GM19324 (cell line): ENCODE results near the gene LTBP1.
"Not testable (repeated sequence)": the region's sequence is repeated elsewhere in the genome, so short reads cannot be mapped to it uniquely, and the experiment has no call there.

Experiments
- ATAC-seq: cut with Tn5 transposase; IDR thresholded peaks from one replicate; pipeline ENCODE4 v1.9.1; 2021; ENCODE audit warnings: mild to moderate bottlenecking, moderate library complexity; ENCODE audit not compliant: unreplicated experiment, low FRiP score

Gene LTBP1, protein sequence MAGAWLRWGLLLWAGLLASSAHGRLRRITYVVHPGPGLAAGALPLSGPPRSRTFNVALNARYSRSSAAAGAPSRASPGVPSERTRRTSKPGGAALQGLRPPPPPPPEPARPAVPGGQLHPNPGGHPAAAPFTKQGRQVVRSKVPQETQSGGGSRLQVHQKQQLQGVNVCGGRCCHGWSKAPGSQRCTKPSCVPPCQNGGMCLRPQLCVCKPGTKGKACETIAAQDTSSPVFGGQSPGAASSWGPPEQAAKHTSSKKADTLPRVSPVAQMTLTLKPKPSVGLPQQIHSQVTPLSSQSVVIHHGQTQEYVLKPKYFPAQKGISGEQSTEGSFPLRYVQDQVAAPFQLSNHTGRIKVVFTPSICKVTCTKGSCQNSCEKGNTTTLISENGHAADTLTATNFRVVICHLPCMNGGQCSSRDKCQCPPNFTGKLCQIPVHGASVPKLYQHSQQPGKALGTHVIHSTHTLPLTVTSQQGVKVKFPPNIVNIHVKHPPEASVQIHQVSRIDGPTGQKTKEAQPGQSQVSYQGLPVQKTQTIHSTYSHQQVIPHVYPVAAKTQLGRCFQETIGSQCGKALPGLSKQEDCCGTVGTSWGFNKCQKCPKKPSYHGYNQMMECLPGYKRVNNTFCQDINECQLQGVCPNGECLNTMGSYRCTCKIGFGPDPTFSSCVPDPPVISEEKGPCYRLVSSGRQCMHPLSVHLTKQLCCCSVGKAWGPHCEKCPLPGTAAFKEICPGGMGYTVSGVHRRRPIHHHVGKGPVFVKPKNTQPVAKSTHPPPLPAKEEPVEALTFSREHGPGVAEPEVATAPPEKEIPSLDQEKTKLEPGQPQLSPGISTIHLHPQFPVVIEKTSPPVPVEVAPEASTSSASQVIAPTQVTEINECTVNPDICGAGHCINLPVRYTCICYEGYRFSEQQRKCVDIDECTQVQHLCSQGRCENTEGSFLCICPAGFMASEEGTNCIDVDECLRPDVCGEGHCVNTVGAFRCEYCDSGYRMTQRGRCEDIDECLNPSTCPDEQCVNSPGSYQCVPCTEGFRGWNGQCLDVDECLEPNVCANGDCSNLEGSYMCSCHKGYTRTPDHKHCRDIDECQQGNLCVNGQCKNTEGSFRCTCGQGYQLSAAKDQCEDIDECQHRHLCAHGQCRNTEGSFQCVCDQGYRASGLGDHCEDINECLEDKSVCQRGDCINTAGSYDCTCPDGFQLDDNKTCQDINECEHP (N-terminal part only)

DNA sequence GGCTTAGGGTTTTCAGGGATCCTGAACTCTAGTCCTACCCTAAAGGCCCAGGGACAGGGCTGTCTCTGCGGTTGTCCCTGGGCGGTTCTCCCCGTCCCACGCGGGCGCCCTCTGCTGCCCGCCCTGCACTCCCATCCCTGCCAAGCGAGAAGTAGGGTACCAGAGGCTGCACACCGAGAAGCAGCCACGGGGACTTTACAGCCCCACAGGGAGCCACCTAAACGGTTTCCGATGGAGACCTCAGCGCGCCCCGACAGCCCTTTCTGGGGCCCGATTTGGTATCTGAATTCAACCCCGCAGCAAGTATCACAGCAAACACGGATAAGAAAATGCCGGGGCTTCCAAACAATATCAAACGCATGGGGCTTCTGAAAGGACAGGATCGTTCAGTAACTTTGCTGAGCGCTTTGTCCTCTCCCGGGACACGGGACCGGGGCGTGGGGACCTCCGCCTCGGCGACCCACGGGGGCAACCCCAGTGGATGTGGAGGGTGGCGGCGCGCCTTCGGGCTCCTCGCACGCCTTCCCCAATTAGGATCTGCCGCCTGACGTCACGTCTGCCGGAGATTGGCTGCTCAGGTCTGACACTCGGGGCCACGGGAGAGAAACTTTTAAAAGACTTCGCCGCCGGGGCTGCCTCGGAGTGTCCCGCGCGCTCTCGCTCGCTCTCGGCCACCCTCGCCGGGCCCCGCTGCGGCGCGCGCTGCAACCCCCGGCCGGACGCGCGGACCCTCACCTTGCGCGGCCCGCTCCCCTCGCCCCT lies at the start of gene LTBP1:
Gene LTBP1 (plus strand): TSS at position 640 of the 762 bp plus-strand sequence. CDS start 372 bp downstream, outside the sequence.
- ATAC-seq, result peak; percentile 77

DNA sequence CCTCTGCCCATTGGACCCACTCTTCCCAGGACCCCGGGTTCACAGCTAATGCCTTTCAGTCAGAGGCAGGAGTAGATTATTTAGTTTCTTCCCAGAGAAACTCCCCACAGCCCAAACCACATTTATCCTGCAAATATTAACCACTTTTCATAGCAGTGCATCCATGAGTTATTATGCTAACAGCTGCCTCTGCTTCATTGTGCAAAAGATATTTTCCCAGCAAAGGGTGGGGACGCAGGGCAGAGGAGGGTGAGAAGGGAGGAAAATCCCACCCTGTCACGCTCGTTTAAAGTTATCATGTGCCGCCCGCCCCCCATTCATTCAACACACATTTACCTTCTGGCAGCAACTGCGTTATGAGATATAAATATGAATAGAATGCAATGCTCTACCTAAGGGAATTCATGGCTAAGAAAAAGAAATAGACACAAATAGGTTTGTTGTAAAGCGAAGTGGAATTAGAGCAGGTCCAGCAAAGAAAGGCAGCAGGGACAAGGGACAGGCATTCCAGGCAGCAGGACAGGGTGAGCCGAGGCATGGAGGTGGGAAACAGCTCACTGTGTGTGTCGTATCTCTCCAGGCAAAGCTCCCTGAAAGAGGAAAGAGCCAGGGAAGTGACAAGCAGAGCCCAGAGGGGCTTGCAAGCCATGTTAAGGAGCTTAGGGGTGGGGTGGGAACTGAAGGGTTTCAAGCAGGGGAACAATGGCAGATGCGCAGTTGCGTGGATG lies 46.3 kb upstream of the LTBP1 start:
- ATAC-seq, result no peak

DNA sequence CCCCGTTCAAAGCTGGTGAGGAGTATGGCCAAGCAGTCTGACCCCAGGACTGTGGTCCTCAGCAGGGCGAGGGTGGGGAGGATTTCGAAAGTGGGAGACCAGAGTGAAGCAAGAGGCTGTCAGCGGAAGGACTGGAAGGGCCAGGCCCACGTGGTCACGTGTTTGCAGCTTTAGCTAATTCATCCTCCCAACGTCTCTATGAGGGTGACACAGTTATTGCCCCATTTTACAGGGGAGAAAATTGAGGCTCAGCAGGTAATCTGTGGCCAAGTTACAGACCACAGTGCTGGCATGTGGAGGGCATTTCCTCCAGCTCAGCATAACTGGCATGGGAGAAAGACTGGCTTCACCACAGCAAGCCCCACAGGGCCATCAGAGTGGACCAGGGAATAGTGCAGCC lies 45.4 kb upstream of the LTBP1 start:
- ATAC-seq, result no peak

DNA sequence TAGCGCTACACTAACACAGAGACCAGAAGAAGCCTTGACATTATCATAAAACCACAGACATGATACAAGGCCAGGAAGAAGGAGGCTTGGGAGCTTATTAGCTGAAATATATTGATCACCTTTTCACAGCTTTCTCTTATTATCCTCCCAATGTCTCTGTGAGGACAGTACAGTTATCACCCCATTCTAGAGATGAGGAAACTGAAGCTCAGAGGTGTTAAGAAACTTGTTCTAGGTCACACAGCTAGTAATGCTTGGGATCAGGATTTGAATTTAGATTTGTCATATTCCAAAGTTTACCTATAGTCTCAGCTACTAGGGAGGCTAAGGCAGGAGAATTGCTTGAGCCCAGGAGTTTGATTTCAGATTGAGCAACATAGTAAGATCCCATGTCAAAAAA lies 44.6 kb upstream of the LTBP1 start:
- no peak for ATAC-seq

DNA sequence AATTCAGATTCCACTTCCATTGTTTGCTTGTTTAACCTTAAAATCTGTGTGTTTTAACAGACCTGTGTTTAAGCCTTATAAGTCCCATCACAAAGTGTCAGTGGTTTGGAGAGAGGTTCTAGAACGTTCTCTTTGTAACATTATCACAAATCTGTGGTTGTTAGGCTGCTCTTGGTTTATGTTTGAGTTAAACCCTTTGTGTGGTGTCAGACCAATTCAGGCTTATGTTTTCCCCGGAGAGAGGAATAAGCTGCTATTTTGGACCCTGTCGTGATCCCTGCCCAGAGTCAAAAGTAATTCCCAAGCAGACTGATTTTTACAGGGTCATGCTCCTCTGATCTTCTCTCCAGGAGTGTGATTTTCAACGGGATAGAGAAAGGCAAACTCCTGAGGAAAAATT lies 43.8 kb upstream of the LTBP1 start:
- ATAC-seq, result no peak

DNA sequence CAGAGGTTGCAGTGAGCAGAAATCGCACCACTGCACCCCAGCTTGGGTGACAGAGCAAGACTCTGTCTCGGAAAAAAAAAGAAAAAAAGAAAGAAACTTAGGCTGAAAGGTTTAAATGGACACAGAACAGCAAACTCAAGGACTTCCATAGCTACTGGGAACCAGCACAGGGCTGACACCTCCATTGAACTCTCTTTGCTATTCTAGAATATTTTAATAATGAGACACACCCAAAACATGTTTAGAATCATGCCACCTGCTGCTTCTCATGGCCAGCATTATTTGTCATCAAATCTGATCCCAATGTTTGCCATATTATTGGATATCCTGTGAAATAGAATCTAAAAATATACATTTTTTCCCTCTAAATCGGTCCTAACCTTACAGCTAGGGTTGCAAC lies 42.7 kb upstream of the LTBP1 start:
- ATAC-seq, result no peak

DNA sequence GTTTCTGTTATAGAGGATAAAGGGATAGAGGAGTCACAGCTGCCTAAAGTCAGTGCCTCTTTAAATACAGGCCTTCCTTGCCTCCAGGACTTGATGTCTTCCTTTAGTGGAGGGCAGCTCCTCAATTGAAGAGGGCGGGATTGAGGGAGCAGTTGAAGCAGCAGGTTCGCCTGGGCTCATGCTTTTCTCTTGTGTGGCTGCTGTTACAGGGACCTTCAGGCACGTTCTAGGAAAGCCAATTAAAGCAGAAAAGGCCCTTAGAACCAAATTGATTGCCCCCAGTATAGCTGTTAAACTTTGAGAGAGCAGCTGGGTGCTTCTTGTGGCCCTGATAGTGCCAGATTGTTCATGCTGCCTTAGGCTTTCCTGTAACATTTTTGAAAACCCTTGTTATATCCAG lies 42.0 kb upstream of the LTBP1 start:
- no peak for ATAC-seq

DNA sequence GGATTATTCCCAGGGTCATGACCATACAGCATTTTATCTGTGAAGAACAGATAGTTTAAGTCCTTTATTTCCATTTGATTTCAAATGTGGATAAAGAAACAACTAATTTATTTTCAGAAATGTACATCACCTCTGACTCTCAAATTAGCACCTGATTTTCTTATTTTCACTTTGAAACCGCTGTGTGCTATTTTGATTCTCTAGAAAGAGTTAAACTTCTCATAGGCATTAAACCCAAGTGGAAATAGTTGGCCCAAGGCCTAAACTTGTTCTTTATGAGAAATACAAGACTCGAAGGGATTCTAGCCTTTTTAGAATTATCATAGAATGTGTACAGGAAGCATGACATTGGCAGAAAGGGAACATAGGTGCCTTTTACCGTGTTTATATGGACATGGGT lies 41.5 kb upstream of the LTBP1 start:
- no peak for ATAC-seq

DNA sequence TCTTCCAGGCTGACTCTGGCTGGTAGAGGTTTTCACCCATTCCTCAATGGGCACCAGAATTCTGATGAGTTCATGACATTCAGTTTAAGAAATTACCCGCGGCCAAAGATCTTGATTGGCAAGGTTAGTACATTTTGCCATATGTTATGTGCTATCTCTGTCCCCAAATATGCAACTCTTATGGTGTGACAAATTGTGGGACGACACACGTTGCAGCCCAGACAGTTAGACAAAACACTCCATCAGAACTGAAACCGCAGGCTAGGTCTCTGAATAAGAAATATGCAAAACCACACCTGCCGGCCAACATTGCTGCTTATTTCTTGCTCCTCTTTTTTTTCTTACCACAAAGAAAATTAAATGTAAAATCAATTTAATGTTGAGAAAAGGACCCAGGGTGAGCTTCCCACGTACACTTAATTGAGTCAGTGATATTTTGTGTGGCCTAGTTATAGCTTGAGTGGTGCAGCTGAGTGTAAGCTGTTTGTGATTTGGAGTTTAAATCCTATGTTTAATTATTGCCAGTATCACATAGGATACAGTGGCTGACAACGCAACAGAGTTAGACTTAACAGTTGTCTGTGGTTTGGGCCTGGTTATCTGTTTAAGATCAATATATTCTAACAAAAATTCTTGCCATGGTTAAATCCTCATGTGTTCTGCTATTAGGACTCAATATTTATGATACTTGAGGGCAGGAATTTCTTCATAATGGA lies 35.7 kb upstream of the LTBP1 start:
- peak; percentile 95 for ATAC-seq

DNA sequence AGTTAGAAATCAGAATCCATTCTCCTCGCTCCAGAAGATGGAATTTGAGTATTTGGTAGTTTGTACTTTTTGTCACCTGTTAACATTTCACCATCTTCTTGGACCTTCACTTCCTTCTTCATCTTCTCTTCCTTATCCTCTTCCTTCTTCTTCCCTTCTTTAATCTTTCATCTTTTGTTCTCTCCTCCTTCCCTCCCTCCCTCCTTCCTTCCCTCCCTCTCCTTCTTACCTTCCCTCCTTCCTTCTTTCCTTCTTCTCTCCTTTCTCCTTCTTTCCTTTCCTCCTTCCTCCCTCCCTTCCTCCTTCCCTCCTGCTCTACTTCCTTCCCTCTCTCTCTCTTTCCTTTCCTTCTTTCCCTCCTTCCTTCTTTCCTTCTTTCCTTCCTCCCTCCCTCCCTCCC lies 31.1 kb upstream of the LTBP1 start:
- ATAC-seq, result no peak

DNA sequence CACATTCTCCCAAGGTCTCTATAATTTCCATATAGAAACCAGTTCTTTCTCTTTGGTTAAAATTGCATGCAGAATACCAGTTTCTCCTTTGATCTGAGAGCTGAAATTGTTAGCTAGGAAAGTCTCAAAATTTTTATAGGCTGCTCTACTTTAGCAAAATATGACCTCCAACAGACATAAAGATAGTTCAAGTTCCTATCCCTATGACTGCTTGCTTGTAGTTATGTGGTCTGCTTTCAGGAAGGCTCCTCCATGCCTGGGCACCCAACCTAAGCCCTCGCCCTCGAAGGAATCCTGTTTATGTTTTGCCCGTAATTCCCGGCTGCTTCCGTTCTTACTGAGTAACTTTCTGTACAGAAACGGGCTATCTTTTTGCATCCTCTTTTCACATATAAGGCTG lies 28.0 kb upstream of the LTBP1 start:
- ATAC-seq, result no peak

DNA sequence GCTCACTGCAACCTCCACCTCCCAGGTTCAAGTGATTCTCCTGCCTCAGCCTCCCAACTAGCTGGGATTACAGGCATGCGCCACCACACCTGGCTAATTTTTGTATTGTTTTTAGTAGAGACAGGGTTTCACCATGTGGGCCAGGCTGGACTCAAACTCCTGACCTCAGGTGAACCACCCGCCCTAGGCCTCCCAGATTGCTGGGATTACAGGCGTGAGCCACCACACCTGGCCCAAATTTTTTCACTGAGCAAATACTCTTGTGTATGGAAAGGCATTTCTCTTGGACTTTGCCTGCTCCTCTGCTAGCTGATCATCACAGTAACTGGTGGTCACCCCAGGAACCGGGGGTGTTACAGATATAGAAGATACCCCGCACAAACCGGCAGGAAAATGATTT lies 26.9 kb upstream of the LTBP1 start:
- not testable (repeated sequence) for ATAC-seq

DNA sequence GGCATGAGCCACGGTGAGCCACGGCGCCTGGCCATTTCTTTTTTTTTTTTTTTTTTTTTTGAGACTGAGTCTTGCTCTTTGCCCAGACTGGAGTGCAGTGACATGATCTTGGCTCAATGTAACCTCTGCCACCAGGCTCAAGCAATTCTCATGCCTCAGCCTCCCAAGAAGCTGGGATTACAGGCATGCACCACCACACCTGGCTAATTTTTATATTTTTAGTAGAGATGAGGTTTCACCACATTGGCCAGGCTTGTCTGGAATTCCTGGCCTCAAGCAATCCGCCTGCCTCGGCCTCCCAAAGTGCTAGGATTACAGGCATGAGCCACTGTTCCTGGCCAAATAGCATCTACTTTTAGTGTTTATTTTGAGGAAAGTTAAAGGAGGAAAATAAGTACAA lies 25.3 kb upstream of the LTBP1 start:
- not testable (repeated sequence) for ATAC-seq

DNA sequence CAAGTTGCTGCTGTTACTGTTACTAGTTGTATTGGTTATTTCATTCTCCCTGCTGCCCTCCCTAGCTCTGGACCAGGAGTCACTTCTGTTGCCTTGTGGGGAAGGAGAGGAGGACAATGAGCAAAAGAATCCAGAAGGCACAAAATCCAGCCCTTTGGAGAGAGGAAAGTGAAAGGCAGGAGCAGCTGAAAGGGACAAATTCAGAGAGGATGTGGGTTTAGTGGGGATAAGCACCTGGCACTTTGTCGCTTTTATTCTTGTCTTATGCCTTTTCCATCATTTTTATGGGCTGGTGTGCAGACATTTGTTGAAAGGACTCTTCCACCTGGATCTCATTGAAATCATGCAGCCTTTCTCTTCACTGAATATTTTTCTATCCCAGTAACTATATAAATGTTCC lies 24.3 kb upstream of the LTBP1 start:
- ATAC-seq, result no peak

DNA sequence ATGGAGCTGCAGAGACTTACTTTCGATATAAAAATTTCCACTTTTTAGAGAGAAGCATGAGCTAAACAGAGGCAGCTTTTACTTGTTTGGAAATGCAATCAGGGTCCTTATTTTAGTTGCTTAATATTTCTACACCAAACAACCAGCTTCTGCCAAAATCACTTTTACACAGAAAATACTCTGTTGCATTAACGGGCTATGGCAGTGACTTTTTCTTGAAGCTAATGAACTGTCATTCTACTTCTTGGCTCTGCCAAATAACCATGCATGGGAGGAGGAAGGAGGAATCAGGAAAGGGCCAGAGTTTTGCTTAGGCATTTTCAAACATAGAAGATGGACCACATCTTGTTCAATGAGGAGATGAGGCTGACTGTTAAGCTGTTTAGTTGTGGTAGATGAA lies 23.6 kb upstream of the LTBP1 start:
- ATAC-seq, result no peak

DNA sequence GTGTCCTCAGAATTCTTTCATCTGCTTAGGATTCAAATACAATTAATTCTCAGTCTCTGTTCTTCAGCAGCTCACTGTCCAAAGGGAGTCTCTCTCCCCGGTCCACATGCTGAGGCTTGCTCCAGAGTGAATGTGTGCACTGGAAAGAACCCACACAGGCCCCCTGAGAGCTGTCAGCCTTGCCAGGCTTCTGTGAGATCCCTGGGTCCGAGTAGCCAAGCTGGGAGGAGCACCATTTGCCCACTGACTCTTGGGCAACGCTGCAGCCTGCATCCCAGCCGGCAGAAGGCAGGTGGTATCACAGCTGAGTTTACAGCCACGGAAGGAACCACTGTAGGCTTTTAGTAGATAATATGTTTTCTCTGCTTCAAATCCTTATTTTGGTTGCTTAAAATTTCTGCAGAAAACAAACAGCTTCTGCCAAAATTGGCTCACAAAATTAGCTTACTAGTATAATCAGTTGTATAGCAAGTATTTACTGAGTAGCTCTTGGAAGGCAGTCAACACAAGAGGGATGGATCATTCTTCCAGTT lies 21.4 kb upstream of the LTBP1 start:
- no peak for ATAC-seq

DNA sequence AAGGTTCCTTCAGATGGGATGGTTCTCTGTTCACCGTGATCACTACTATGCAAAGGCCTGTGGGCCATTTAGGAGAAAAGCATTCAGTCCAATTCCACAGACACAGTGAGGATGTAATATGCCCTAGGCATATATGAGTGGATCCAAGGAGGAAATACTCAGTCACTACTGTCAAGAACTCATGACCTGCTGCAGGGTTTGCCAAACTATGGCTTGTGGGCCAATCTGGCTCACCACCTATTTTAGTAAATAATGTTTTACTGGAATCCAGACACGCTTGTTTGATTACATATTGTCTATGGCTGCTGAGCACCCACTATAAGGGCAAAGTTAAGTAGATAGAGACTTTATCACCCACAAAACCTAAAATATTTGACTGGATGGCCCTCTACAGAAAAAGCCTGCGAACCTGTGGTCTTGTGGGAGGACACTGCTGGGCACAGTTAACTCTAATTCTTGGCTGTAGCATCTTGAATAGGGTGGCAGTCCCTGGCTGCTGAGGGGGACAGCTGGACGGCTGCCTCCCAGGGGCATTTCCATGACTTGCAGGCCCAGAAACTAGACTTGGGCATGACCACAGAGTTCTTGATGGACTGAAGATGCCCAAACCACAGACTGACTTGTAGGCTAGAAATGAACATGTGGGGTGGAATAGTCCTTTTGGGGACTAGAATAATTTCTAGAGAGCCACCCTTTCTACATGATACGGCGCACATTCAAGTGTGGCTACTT lies 20.6 kb upstream of the LTBP1 start:
- ATAC-seq, result no peak

DNA sequence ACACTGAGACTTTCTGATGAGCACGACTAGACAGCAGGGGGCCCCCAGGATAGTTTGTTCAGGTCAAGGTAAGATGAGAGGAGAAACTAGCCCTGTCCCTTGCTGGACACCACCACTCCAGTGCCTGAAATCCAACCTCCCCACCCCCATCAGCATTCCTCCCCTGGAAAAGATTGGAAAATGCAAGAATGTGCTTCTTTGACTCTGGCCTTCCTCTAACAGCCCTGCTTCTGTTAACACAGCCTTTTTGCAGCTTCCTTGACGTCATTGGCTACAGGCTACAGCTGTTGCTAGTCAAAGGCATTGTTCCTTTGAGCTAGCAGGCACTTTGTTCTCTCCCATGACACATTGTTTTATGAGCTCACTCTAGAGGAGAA lies 20.1 kb upstream of the LTBP1 start:
- ATAC-seq, result no peak
